GM21390 (cell line): ENCODE results near the gene ZNF692.
"Not testable (repeated sequence)": the region's sequence is repeated elsewhere in the genome, so short reads cannot be mapped to it uniquely, and the experiment has no call there.

Experiments used
- ATAC-seq: cut with Tn5 transposase; IDR thresholded peaks from one replicate; pipeline ENCODE4 v1.9.1; 2021; ENCODE audit not compliant: unreplicated experiment

The ZNF692 gene

DNA sequence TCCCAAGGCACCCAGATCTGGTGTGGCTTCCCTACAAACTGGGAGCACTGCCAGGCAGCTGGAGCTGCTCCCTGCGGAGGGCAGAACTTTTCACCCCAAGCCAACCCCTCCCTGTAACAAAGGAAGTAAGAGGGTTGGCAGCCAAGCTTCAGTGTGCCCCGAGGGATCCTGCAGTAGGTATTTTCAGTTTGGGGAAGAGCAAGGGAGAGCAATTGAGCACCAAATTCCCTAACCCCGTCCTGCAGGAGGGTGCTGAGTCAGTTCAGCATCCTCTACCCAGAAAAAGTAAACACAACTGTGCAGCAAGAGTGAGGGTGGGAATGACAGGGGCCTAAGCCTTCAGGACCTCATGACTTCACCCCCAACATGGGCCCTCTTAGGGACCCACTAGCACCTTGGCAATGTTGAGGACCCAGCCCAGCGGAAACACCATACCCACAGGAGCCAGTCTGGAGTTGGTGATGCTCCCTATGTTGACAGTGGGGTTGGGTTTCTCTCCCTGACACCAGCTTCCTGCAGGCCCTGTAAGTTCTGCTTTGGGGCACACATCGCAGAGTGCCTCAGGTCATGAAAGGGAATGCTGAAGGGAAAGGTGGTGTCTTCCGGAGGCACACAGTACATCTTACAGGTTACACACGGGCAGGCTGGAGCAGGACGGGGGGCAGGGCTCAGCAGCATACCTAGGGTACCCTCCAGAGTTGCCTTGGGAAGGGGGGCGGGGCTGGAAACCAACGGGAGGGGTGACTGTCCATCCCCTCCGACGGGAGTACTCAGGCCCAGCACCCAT is 48.0 kb downstream of the ZNF692 start:
- ATAC-seq = no peak

DNA sequence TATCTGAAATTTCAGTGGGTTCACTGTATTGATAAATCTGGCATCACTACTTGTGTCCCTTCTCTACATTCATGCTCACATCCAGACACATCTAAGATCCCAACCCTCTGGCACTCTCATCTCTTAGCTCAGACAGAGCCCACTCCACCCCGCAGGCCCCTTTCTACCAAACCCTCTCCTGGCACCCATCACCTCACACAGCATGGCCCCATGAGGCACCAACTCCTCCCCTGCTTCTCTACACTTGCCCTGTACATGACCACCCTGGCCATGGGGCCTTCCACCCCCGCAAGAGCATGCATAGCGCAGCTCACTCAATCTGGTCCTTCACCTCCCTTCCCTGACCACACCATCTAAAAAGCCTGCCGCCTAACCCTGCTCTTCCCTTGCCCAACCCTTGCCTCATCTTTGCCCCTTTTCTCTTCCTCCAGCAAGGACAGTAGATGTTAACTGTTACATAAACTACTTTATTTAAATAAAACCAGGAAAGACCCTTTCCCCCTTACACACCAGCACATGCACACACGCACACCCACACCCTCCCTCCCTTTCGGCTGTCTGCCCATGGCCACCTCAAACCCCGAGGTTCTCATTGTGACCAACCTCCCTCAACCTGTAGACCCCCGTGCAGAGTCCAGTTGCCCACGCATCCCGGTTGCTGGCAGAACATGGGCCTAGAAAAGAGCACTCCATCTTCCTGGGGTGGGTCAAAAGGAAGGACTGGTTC is 48.7 kb downstream of the ZNF692 start:
- no peak for ATAC-seq

GRCh38 chr1:248808876-248809275 is 50.0 kb downstream of the ZNF692 start:
- ATAC-seq = no peak

GRCh38 chr1:248807067-248807737 is 51.7 kb downstream of the ZNF692 start:
- peak; percentile 52 for ATAC-seq

GRCh38 chr1:248805876-248806275 is 53.0 kb downstream of the ZNF692 start:
- no peak for ATAC-seq

DNA sequence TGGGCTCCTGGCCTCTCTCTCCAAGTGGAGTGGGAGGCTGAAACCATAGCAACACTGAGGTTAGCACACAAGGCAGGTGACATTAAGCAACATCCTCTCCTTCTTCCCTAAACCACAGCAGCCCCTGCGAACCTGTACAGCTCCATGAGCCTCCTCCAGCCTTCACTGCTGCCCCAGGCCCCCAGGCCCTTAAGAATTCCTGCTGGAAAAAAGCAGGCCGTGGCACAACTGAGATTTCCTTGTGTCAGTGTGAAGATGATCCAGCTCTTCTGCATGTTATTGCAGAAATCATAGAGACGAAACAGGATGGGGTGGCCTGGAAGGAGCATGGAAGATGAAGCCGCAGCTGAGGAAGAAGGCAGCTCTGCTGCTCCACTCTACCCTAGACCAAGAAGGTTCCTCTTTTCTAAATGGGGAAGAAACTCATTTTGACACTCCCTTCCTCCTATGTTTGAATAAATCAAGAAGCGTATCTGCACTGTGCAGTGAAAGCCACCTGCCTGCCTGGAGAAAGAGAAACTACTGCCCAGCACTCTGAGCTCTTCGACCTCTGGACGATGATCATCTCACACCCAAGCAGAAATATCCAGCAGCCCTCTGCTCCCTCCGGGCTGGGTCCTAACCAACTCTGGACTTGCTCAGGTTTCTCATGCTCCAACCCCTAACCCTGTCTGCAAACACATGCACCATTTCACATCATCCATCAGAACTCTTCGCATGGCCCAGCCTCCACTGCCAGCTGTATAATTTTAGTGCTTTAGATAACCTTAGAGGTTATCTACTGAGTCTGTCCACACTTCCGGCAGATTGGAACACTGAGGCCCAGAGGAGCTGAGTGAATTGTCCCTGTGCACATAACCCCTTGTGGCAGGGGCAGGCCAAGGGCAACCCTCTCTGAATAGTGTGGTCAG is 53.9 kb downstream of the ZNF692 start:
- ATAC-seq = peak; percentile 86

GRCh38 chr1:248803501-248803900 is 55.4 kb downstream of the ZNF692 start:
- not testable (repeated sequence) for ATAC-seq

DNA sequence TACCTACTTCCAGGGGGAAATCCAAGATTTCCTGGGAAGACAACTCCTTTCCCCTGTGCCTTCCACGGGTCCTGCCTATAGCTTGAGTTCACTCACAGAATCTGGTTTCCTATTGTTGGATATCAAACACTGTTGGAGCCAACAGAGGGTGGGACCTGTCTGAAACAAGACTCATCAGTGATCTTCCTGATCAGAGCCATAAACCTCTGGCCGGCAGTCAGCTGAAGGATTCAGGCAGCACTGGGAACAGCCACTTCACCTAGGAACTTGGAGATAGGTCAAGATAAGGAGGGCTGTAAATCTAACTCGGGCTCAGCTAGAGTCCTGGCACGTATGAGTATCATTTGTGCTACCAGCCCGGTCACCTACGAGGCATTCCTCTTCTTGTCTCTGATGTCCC is 56.4 kb downstream of the ZNF692 start:
- no peak for ATAC-seq

DNA sequence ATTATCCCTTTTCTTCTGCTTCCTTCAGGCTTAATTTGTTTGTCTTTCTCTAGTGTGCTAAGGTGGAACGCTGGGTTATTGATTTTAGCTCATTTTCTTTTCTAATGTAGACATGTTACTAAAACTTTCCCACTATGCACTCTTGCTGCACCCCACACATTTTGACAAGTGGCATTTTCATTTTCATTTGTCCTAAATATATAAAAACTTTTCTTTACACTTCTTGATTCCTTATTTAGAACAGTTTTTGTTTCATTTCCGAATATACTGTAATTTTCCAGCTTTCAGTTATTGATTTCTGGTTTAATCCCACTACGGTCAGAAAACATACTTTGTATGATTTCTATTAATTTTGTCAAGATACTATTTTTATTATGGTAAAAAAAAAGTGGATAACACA is 58.4 kb downstream of the ZNF692 start:
- no peak for ATAC-seq
